Stimulated activated CD4-positive, alpha-beta T cell treated with anti-CD3 and anti-CD28 coated beads, Interleukin-1b, Interleukin-23, amount 100 ng/mL, for 4 hours (primary cell): ENCODE measurements around the gene PLXNB2.
"Not testable (repeated sequence)": the region's sequence is repeated elsewhere in the genome, so short reads cannot be mapped to it uniquely, and the experiment has no call there.

ENCODE experiments used
- DNase-seq, 2 donors: peaks; one replicate each; pipeline ENCODE4 v3.0.0-alpha.2; 2020; ENCODE audit warnings: low read depth in 2 of 2

The PLXNB2 gene

GRCh38 chr22:50306753-50307749, at the start of gene PLXNB2:
PLXNB2 (minus strand) TSS chr22:50307646; CDS start chr22:50290584, 17,062 bp downstream.
- no peak for DNase-seq

- DNase-seq, result no peak
Measured at GRCh38 chr22:50357222-50357621, 49.8 kb upstream of the PLXNB2 start.

GRCh38 chr22:50356186-50356585, 48.7 kb upstream of the PLXNB2 start:
- no peak for DNase-seq

- no peak for DNase-seq
Measured at GRCh38 chr22:50348058-50348457, 40.6 kb upstream of the PLXNB2 start.

- DNase-seq, result no peak
Measured at GRCh38 chr22:50347157-50347556, 39.7 kb upstream of the PLXNB2 start.

- DNase-seq, result no peak
Measured at GRCh38 chr22:50346470-50346869, 39.0 kb upstream of the PLXNB2 start.

- DNase-seq, result peak in 1 of 2 donors; percentile 25
Measured at GRCh38 chr22:50343541-50343935, 36.1 kb upstream of the PLXNB2 start.

GRCh38 chr22:50342651-50343540, 35.5 kb upstream of the PLXNB2 start, which contains the start of gene PPP6R2:
PPP6R2 (plus strand) TSS chr22:50343327; CDS start chr22:50393909, 50,582 bp downstream.
- DNase-seq, result peak; percentile 91 to 95

GRCh38 chr22:50341977-50342650, 34.7 kb upstream of the PLXNB2 start:
- peak; percentile 81 to 88 for DNase-seq

- DNase-seq, result no peak
Measured at GRCh38 chr22:50339945-50340879, 32.8 kb upstream of the PLXNB2 start.

- DNase-seq, result no peak
Measured at GRCh38 chr22:50338860-50339462, 31.5 kb upstream of the PLXNB2 start.

GRCh38 chr22:50338042-50338573, 30.7 kb upstream of the PLXNB2 start:
- no peak for DNase-seq

GRCh38 chr22:50337262-50338041, 30.0 kb upstream of the PLXNB2 start:
- DNase-seq, result no peak

GRCh38 chr22:50334433-50334832, 27.0 kb upstream of the PLXNB2 start:
- DNase-seq, result not testable (repeated sequence)

- DNase-seq, result no peak
Measured at GRCh38 chr22:50329236-50329635, 21.8 kb upstream of the PLXNB2 start.

GRCh38 chr22:50327711-50328019, 20.2 kb upstream of the PLXNB2 start:
- DNase-seq, result no peak

GRCh38 chr22:50326956-50327710, 19.7 kb upstream of the PLXNB2 start, which contains the start of gene DENND6B:
DENND6B (minus strand) TSS chr22:50327012; CDS start chr22:50326988, 24 bp downstream.
- peak; percentile 44 to 74 for DNase-seq
